Neutrophil (primary cell): ENCODE measurements around the gene BSG.

Experiments used
- H3K27ac ChIP-seq: fragments of 200-600 bp; sonication (generic); 2 replicates; pipeline ENCODE4 v1.5.1; 2016; ENCODE audit warnings: mild to moderate bottlenecking, moderate library complexity
- H3K27me3 ChIP-seq: fragments of 200-600 bp; sonication (generic); 2 replicates; pipeline ENCODE4 v1.6.0; 2016; ENCODE audit warnings: mild to moderate bottlenecking
- H3K36me3 ChIP-seq: fragments of 200-600 bp; sonication (generic); 2 replicates; pipeline ENCODE4 v1.5.1; 2017
- H3K4me1 ChIP-seq, 2 experiments: fragments of 200-600 bp in 1 of 2; sonication (generic) in 1 of 2; 1 replicate in 1 of 2; 2 replicates in 1 of 2; pipeline versions ENCODE4 v1.5.1 to v1.6.1; 2013 to 2016; ENCODE audit warnings: low read depth in 1 of 2, low read length in 1 of 2, mild to moderate bottlenecking in 1 of 2, moderate library complexity in 1 of 2; ENCODE audit not compliant: control insufficient read depth in 1 of 2, insufficient read depth in 1 of 2
- H3K4me3 ChIP-seq, 2 experiments: fragments of 200-600 bp in 1 of 2; sonication (generic) in 1 of 2; 1 replicate in 1 of 2; 2 replicates in 1 of 2; pipeline ENCODE4 v1.5.1; 2013 to 2016; ENCODE audit warnings: low read depth in 1 of 2, low read length in 1 of 2, mild to moderate bottlenecking in 1 of 2, moderate library complexity in 1 of 2
- H3K9me3 ChIP-seq: fragments of 200-600 bp; sonication (generic); 2 replicates; pipeline ENCODE4 v1.5.1; 2016
- CTCF ChIP-seq: fragments of 200-600 bp; sonication (generic); IDR thresholded peaks from 2 replicates; pipeline ENCODE4 v1.5.1; 2016; ENCODE audit warnings: antibody characterized with exemption

BSG gene

GRCh38 chr19:536881-537404 lies 35.5 kb upstream of the BSG start:
- Histone ChIP-seq H3K9me3 (no peaks in the 10 kb centered on the region), H3K27ac (no peak overlapping the region), H3K27me3 (no peaks in the 10 kb centered on the region), H3K4me3 (no peak overlapping the region), H3K4me1 (peaks cover 19 to 20% of the 10 kb centered on the region in 2 experiments), H3K36me3 (peaks cover 61% of the 10 kb centered on the region)
- no peak for TF ChIP-seq CTCF

- peaks cover under 1 to 3% of the 10 kb centered on the region in 2 experiments for H3K4me1 ChIP-seq
- peaks cover 76% of the 10 kb centered on the region for H3K36me3 ChIP-seq
- H3K4me3 ChIP-seq = no peak overlapping the region
- no peak for TF ChIP-seq CTCF
- no peak overlapping the region for H3K27ac ChIP-seq
- H3K27me3 ChIP-seq = peaks cover under 1% of the 10 kb centered on the region
- H3K9me3 ChIP-seq = no peaks in the 10 kb centered on the region
These were observed 33.6 kb upstream of the BSG start for GRCh38 chr19:538641-539428.

- Histone ChIP-seq H3K9me3 (no peaks in the 10 kb centered on the region), H3K4me1 (no peaks in the 10 kb centered on the region), H3K27me3 (peaks cover 8% of the 10 kb centered on the region), H3K27ac (no peak overlapping the region), H3K4me3 (no peak overlapping the region), H3K36me3 (peaks cover 76% of the 10 kb centered on the region)
- no peak for TF ChIP-seq CTCF
These were observed 32.9 kb upstream of the BSG start for GRCh38 chr19:539429-540030.

- TF ChIP-seq CTCF = no peak
- H3K4me3 ChIP-seq = no peak overlapping the region
- H3K27ac ChIP-seq = no peak overlapping the region
- peaks cover 19% of the 10 kb centered on the region for H3K27me3 ChIP-seq
- H3K4me1 ChIP-seq = no peaks in the 10 kb centered on the region
- no peaks in the 10 kb centered on the region for H3K9me3 ChIP-seq
- peaks cover 62% of the 10 kb centered on the region for H3K36me3 ChIP-seq
These were observed 31.3 kb upstream of the BSG start for GRCh38 chr19:540867-541637.

- Histone ChIP-seq H3K4me1 (no peaks in the 10 kb centered on the region), H3K27me3 (peaks cover 19% of the 10 kb centered on the region), H3K27ac (no peak overlapping the region), H3K9me3 (no peaks in the 10 kb centered on the region), H3K4me3 (no peak overlapping the region), H3K36me3 (peaks cover 56% of the 10 kb centered on the region)
- TF ChIP-seq CTCF = no peak
These were observed 30.7 kb upstream of the BSG start for GRCh38 chr19:541699-542098.
